Gastroesophageal sphincter (tissue), 4 donors: ENCODE data around the gene EGFR. TPM values are rescaled to one million over a fixed set of nuclear protein-coding genes. Genes with fewer than 3 reads are reported as not detected.

Experiments used
- ATAC-seq: fragments of 150-250 bp; one replicate; pipeline ENCODE4 v1.9.1; 2016; ENCODE audit warnings: mild to moderate bottlenecking, moderate library complexity
- H3K27ac ChIP-seq, 4 donors: fragments of 200-600 bp; sonication (generic) in 3 of 4; 1 replicate in 3 of 4; 2 replicates in 1 of 4; pipeline ENCODE4 v1.5.1; 2016 to 2019
- H3K27me3 ChIP-seq: fragments of 200-600 bp; sonication (generic); one replicate; pipeline ENCODE4 v1.5.1; 2019
- H3K36me3 ChIP-seq, 2 donors: fragments of 200-600 bp; sonication (generic); one replicate each; pipeline ENCODE4 v1.5.1; 2019; ENCODE audit warnings: control low read depth in 1 of 2
- H3K4me1 ChIP-seq, 3 donors: fragments of 200-600 bp; sonication (generic); 1 replicate in 2 of 3; 2 replicates in 1 of 3; pipeline ENCODE4 v1.5.1; 2016 to 2019; ENCODE audit warnings: control low read depth in 2 of 3
- H3K4me3 ChIP-seq, 2 donors: fragments of 200-600 bp; sonication (generic); one replicate each; pipeline ENCODE4 v1.5.1; 2019; ENCODE audit warnings: mild to moderate bottlenecking in 1 of 2, moderate library complexity in 1 of 2
- H3K9me3 ChIP-seq, 3 donors: fragments of 200-600 bp; sonication (generic); one replicate each; pipeline ENCODE4 v1.5.1; 2017 to 2019; ENCODE audit warnings: control low read depth in 2 of 3
- CTCF ChIP-seq, 4 experiments: fragments of 200-600 bp in 2 of 4; fragments of 450-650 bp in 2 of 4; sonication (generic) in 1 of 4; IDR thresholded peaks; one replicate each; pipeline ENCODE4 v1.5.1; 2017 to 2019; ENCODE audit warnings: antibody characterized with exemption in 4 of 4, mild to moderate bottlenecking in 2 of 4, moderate library complexity in 2 of 4
- EP300 ChIP-seq: sonication (generic); formaldehyde crosslinking; IDR thresholded peaks from one replicate; pipeline ENCODE4 v1.6.1; 2017; ENCODE audit warnings: antibody characterized with exemption, mild to moderate bottlenecking
- POLR2A ChIP-seq, 2 donors: fragments of 450-650 bp; IDR thresholded peaks; one replicate each; pipeline ENCODE4 v1.6.1; 2017; ENCODE audit warnings: antibody characterized with exemption in 2 of 2, mild to moderate bottlenecking in 2 of 2, moderate library complexity in 1 of 2
- POLR2AphosphoS5 ChIP-seq: sonication (generic); formaldehyde crosslinking; IDR thresholded peaks from one replicate; pipeline ENCODE4 v1.6.1; 2017; ENCODE audit warnings: antibody characterized with exemption
- WGBS, 2 donors: methylation state at CpG; one replicate each; pipeline ENCODE4 v1.1.5; 2018; ENCODE audit warnings: low coverage in 1 of 2; 5-methylcytosine and 5-hydroxymethylcytosine counted together
- total RNA-seq, 4 donors: library from RNA; depleted of rRNA; stranded (reverse); fragments of >200 nt; gene quantifications; one replicate each; pipeline ENCODE4 v1.1.0, GENCODE V29; 2016

The EGFR gene
- total RNA-seq, 4 donors from 2014 or later = 85.7 to 126 (median 111) TPM

GRCh38 chr7:55245271-55245723 lies 226.5 kb downstream of the EGFR start:
- Histone ChIP-seq H3K27me3 (no peaks in the 10 kb centered on the region), H3K4me1 (no peaks in the 10 kb centered on the region), H3K9me3 (no peaks in the 10 kb centered on the region), H3K4me3 (no peak overlapping the region), H3K36me3 (no peaks in the 10 kb centered on the region), H3K27ac (no peak overlapping the region)
- no peak for ATAC-seq
- TF ChIP-seq POLR2A (IDR thresholded peaks at IDR 0.05) (no peak), POLR2AphosphoS5 (no peak), CTCF (IDR thresholded peaks at IDR 0.05) (no peak), EP300 (no peak)
- WGBS, 2 donors = 60 to 65% methylated on average over 1 to 7 of the region's 11 CpGs

- Histone ChIP-seq H3K4me3 (no peak overlapping the region), H3K4me1 (no peaks in the 10 kb centered on the region), H3K27me3 (no peaks in the 10 kb centered on the region), H3K36me3 (no peaks in the 10 kb centered on the region), H3K27ac (no peak overlapping the region), H3K9me3 (no peaks in the 10 kb centered on the region)
- WGBS, 2 donors = 86 to 93% methylated on average over 3 to 5 of the region's 5 CpGs
- TF ChIP-seq POLR2A (IDR thresholded peaks at IDR 0.05) (no peak), EP300 (no peak), POLR2AphosphoS5 (no peak), CTCF (IDR thresholded peaks at IDR 0.05) (no peak)
- no peak for ATAC-seq
Observed at GRCh38 chr7:55246171-55246570, 227.4 kb downstream of the EGFR start.

GRCh38 chr7:55247428-55247827 lies 228.6 kb downstream of the EGFR start:
- H3K27ac ChIP-seq = no peak overlapping the region
- H3K4me1 ChIP-seq = no peaks in the 10 kb centered on the region
- H3K9me3 ChIP-seq = no peaks in the 10 kb centered on the region
- TF ChIP-seq EP300 (no peak), CTCF (IDR thresholded peaks at IDR 0.05) (no peak), POLR2A (IDR thresholded peaks at IDR 0.05) (no peak), POLR2AphosphoS5 (no peak)
- no peaks in the 10 kb centered on the region for H3K27me3 ChIP-seq
- no peaks in the 10 kb centered on the region for H3K36me3 ChIP-seq
- H3K4me3 ChIP-seq = no peak overlapping the region
- 80 to 87% methylated on average over 1 of the region's 1 CpG for WGBS, 2 donors
- ATAC-seq = no peak

- no peaks in the 10 kb centered on the region for H3K36me3 ChIP-seq
- TF ChIP-seq EP300 = no peak
- TF ChIP-seq POLR2A (IDR thresholded peaks at IDR 0.05) = no peak
- TF ChIP-seq POLR2AphosphoS5 = no peak
- no peak for TF ChIP-seq CTCF (IDR thresholded peaks at IDR 0.05)
- H3K27ac ChIP-seq = no peak overlapping the region
- no peaks in the 10 kb centered on the region for H3K9me3 ChIP-seq
- H3K27me3 ChIP-seq = no peaks in the 10 kb centered on the region
- 92 to 97% methylated on average over 10 of the region's 10 CpGs for WGBS, 2 donors
- H3K4me3 ChIP-seq = no peak overlapping the region
- ATAC-seq = no peak
- H3K4me1 ChIP-seq = no peaks in the 10 kb centered on the region
Observed at GRCh38 chr7:55248526-55248925, 229.7 kb downstream of the EGFR start.

- no peak for ATAC-seq
- Histone ChIP-seq H3K4me1 (peaks cover 0 to 3% (median 0%) of the 10 kb centered on the region in 3 donors), H3K9me3 (no peaks in the 10 kb centered on the region), H3K27me3 (no peaks in the 10 kb centered on the region), H3K4me3 (no peak overlapping the region), H3K27ac (no peak overlapping the region), H3K36me3 (no peaks in the 10 kb centered on the region)
- no peak for TF ChIP-seq CTCF (IDR thresholded peaks at IDR 0.05)
- no peak for TF ChIP-seq POLR2AphosphoS5
- no peak for TF ChIP-seq EP300
- TF ChIP-seq POLR2A (IDR thresholded peaks at IDR 0.05) = no peak
- WGBS, 2 donors = 97 to 100% methylated on average over 1 to 3 of the region's 8 CpGs
Observed at GRCh38 chr7:55249332-55249731, 230.5 kb downstream of the EGFR start.
